ENCODE results near the gene SRGAP3. TPM values are rescaled to one million over a fixed set of nuclear protein-coding genes. Genes with fewer than 3 reads are reported as not detected.

Gene SRGAP3
- total RNA-seq, 1 donor from 2014 or later = 21.4 TPM

GRCh38 chr3:8974458-8974857 is 275.0 kb downstream of the SRGAP3 start:
- H3K4me3 Mint-ChIP-seq (ENCODE audit: low read depth) = no peak overlapping the region
- no peaks in the 10 kb centered on the region for H3K4me1 Mint-ChIP-seq (ENCODE audit: low read depth)
- H3K27ac Mint-ChIP-seq = no peak overlapping the region
- no peaks in the 10 kb centered on the region for H3K9me3 Mint-ChIP-seq (ENCODE audit: low read depth)
- TF ChIP-seq CTCF (IDR thresholded peaks at IDR 0.05; ENCODE audit: unreplicated experiment) = no peak
- peaks cover 21% of the 10 kb centered on the region for H3K27me3 Mint-ChIP-seq
- no peak for DNase-seq (ENCODE audit: low spot score, unreplicated experiment)
- H3K36me3 Mint-ChIP-seq (ENCODE audit: insufficient read depth) = no peaks in the 10 kb centered on the region

GRCh38 chr3:8972639-8973038 is 276.8 kb downstream of the SRGAP3 start:
- no peak for DNase-seq (ENCODE audit: low spot score, unreplicated experiment)
- peaks cover 29% of the 10 kb centered on the region for H3K27me3 Mint-ChIP-seq
- H3K4me3 Mint-ChIP-seq (ENCODE audit: low read depth) = no peak overlapping the region
- H3K36me3 Mint-ChIP-seq (ENCODE audit: insufficient read depth) = no peaks in the 10 kb centered on the region
- no peak for TF ChIP-seq CTCF (IDR thresholded peaks at IDR 0.05; ENCODE audit: unreplicated experiment)
- no peaks in the 10 kb centered on the region for H3K9me3 Mint-ChIP-seq (ENCODE audit: low read depth)
- H3K27ac Mint-ChIP-seq = no peak overlapping the region
- no peaks in the 10 kb centered on the region for H3K4me1 Mint-ChIP-seq (ENCODE audit: low read depth)

GRCh38 chr3:8970971-8971589 is 278.4 kb downstream of the SRGAP3 start:
- Mint-ChIP-seq H3K27ac (peak overlapping the region; percentile 55), H3K27me3 (peaks cover 26% of the 10 kb centered on the region), H3K4me1 (ENCODE audit: low read depth) (no peaks in the 10 kb centered on the region), H3K36me3 (ENCODE audit: insufficient read depth) (no peaks in the 10 kb centered on the region), H3K9me3 (ENCODE audit: low read depth) (no peaks in the 10 kb centered on the region), H3K4me3 (ENCODE audit: low read depth) (no peak overlapping the region)
- peak; percentile 97 for TF ChIP-seq CTCF (IDR thresholded peaks at IDR 0.05; ENCODE audit: unreplicated experiment)
- peak; percentile 51 for DNase-seq (ENCODE audit: low spot score, unreplicated experiment)

GRCh38 chr3:8969241-8969640 is 280.2 kb downstream of the SRGAP3 start:
- H3K27me3 Mint-ChIP-seq = peaks cover 26% of the 10 kb centered on the region
- DNase-seq (ENCODE audit: low spot score, unreplicated experiment) = no peak
- no peak for TF ChIP-seq CTCF (IDR thresholded peaks at IDR 0.05; ENCODE audit: unreplicated experiment)
- no peaks in the 10 kb centered on the region for H3K36me3 Mint-ChIP-seq (ENCODE audit: insufficient read depth)
- H3K4me3 Mint-ChIP-seq (ENCODE audit: low read depth) = no peak overlapping the region
- H3K4me1 Mint-ChIP-seq (ENCODE audit: low read depth) = peaks cover 13% of the 10 kb centered on the region
- no peaks in the 10 kb centered on the region for H3K9me3 Mint-ChIP-seq (ENCODE audit: low read depth)
- no peak overlapping the region for H3K27ac Mint-ChIP-seq

GRCh38 chr3:8968375-8968882 is 281.0 kb downstream of the SRGAP3 start:
- Mint-ChIP-seq H3K27ac (no peak overlapping the region), H3K9me3 (ENCODE audit: low read depth) (no peaks in the 10 kb centered on the region), H3K4me1 (ENCODE audit: low read depth) (peaks cover 18% of the 10 kb centered on the region), H3K36me3 (ENCODE audit: insufficient read depth) (no peaks in the 10 kb centered on the region), H3K4me3 (ENCODE audit: low read depth) (no peak overlapping the region), H3K27me3 (peaks cover 26% of the 10 kb centered on the region)
- TF ChIP-seq CTCF (IDR thresholded peaks at IDR 0.05; ENCODE audit: unreplicated experiment) = no peak
- DNase-seq (ENCODE audit: low spot score, unreplicated experiment) = no peak
